Mucosa of gallbladder (tissue), 1 donor: ENCODE measurements around the gene SPRED2. TPM values are rescaled to one million over a fixed set of nuclear protein-coding genes. Genes with fewer than 3 reads are reported as not detected.
A peak's percentile ranks its signal among the peaks of the same experiment; 100 is the strongest.

Experiments
- DNase-seq: peaks from one replicate; pipeline ENCODE4 v3.0.0-alpha.2; 2020; ENCODE audit warnings: low spot score
- total RNA-seq: library from RNA; stranded (reverse); gene quantifications from one replicate; pipeline ENCODE4 v1.2.1, GENCODE V29; 2021
- donor health status: DM: no; HTN: no; CAD: no.

SPRED2 gene
- total RNA-seq, 1 donor from 2014 or later = 34.7 TPM

- DNase-seq = no peak
Measured at GRCh38 chr2:65415091-65415490, 17.3 kb downstream of the SPRED2 start.

- DNase-seq = no peak
Measured at GRCh38 chr2:65413610-65414009, 18.8 kb downstream of the SPRED2 start.

DNA sequence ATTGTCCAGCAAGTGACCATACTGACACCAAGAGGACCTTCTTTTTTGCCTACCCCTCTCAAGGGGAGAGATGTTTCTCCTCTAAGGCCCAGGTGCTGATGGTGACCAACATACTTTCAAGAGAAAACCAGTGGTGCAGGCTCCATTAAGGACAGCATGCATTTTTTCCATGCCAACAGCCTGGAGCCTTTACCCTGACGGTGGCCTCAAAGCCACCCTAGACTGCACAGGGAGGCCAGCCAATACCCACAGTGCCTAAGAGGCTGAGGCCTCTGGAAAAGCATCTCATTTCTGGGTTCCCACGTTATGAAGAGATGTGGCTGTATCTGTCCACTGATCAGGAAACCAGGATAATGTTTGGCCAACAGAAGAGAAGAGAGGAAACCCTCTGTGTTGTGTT lies 19.3 kb downstream of the SPRED2 start:
- no peak for DNase-seq

DNA sequence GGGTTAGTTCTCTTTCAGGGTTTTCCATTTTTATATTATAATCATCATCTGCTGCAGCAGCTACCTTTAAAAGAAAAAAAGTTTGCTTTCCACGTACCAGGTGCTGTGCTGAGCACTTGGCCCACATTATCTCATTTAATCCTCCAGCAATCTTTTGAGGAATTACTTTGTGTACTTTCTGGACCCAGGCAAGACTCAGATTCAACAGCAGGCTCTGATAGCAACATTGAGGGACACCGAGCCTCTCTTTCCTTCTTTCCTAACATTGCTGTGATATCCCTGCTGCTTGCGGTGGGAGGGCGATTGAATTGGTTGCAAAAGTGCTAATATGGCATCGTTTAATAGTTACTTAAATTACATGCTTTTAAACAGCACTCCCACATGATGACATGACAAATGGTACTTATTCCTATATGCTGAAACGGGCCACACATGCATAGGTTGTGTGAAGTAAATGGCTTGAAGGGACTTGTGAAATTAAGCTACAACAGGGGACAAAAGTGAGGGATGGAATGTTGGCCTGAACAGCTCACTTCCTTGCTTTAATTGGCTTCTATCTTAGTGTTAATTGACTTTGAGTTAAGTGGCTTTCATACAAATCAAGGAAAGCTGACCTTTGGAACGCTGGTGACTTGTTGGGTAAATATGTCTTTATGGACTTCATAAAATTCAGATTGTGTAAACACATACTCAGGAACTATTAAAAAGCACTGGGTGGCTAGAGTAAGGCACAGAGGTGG lies 21.2 kb downstream of the SPRED2 start:
- DNase-seq = peak; percentile 36

DNA sequence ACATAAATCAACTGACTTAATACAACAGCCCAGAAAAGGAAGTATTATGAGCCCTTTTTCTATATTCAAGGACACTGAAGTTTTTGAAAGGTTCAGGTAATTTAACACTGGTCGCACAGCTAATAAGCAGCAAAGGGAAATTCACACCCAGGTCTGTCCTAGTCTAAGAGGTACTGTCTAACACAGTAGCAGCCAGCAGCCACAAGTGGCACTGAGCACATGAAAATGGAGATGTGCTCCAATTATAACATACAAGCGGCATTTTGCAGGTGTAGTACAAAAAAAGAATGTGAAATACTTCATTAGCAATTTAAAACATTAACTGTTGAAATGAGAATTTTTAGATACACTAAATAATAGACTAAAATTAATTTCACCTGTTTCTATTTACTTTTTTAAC lies 23.4 kb downstream of the SPRED2 start:
- DNase-seq = no peak

- no peak for DNase-seq
Measured at GRCh38 chr2:65407240-65407639, 25.2 kb downstream of the SPRED2 start.

DNA sequence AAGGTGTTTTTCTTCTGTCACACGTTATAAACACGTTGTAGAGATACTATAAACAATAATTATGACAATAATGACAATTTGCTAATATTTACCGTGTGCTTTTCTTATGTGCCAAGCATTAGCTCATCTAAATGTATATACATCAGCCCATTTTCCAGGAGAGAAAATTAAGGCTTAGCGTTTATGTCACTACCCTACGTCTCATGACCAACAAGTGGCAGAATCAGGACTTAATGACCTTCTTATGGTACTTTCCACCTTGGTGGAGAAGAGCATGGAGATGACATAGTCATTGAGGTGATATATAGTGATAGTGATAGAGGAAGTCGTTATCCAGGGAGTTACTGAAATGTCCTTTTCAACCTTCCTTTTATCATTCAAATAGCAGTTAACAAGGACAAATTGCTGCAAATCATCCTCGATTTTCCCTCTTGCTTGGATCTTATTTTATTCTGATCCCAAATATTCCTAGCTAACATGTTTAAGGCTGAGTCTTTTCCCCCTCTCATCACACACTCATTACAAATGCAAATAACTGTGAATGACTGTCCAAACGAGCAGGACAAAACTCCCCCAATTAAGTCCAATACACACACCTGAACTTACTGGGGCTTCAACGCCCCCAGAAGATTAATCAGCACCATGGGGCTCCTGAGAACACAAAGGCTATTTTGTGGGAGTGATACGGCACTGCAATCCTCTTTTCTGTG lies 27.3 kb downstream of the SPRED2 start:
- no peak for DNase-seq

- DNase-seq = no peak
Measured at GRCh38 chr2:65403529-65403915, 28.9 kb downstream of the SPRED2 start.

DNA sequence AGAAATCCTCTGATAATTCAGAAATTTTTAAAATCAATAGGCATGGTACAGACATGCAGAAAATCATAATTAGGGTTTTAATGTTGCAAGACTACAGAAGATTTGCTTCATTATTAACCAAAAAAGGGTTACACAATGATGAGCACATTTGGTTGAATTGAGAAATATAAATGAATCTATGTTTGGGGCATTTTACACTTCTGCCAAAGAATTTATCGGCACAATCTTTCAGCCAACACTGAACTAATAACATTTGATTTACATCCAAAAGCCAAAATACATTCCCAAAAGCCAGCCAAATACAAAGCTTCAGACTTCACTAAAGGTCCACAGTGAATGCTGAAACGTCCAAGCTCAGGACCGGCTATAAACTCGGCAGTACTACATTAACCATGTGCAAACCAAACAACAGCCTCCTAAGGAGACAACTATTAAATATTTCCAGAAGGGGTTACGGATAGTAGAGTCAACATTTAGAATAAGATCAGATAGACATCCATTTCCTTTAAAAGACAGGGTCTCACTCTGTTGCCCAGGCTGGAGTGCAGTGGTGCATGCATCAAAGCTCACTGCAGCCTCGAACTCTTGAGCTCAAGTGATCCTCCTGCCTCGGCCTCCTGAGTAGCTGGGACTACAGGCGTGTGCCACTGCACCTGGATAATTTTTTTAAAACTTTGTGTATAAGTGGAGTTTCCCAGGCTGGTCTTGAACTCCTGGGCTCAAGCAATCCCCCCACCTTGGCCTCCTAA lies 29.4 kb downstream of the SPRED2 start:
- no peak for DNase-seq

DNA sequence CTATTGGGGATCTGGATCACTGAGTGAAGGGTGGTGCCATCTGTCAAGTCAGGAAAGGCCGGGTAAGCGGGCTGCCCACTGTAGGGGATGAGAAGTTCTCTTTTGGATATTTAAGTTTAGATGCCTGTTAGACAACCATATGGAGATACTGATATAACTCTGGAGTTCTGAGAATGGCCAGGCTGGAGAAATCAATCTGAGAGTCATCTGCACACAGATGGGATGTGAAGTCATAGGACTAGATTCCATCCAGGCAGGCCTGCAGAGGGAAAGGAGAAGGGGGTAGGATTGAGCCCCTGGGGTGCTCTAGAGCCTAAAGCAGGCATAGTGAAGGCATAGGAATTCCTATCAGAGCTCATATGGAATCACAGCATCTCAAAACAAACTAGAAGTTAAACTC lies 30.1 kb downstream of the SPRED2 start:
- no peak for DNase-seq

- DNase-seq = no peak
Measured at GRCh38 chr2:65397122-65397521, 35.3 kb downstream of the SPRED2 start.

GRCh38 chr2:65396348-65397026 lies 35.9 kb downstream of the SPRED2 start:
- DNase-seq = no peak

DNA sequence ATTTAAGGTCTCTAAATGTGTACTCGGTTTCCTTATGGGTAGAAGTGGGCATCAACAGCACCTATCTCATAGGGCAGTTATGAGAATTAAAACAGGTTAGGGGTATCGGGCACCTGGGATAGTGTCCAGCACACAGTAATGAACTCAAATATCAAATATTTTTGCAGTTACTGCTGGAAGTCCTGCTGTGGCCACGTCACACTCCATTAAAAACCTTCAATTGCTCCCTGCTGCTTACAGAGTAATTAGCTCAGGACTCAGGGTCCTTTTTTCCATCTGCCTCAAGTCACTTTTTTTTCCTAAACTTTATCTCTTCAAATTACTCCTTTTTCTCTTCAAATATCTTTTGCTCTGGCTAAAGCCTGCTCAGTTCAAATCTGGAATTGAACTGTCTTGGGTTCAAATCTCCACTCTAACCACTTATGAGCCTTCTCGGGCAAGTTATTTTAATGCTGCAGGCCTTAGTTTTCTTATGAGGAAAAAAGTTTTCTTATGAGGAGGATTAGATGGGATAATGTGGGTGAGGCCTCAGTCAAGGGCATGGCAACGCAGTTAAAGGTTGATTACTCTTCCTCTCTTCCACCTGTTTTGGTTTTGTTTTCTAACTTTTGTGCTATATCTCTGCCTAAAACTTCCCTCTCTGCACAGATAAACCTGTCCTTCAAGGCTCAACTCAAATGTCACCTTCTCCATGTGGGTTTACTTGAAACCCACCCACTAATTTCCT lies 36.6 kb downstream of the SPRED2 start:
- DNase-seq = no peak

GRCh38 chr2:65393743-65394422 lies 38.5 kb downstream of the SPRED2 start:
- no peak for DNase-seq

DNA sequence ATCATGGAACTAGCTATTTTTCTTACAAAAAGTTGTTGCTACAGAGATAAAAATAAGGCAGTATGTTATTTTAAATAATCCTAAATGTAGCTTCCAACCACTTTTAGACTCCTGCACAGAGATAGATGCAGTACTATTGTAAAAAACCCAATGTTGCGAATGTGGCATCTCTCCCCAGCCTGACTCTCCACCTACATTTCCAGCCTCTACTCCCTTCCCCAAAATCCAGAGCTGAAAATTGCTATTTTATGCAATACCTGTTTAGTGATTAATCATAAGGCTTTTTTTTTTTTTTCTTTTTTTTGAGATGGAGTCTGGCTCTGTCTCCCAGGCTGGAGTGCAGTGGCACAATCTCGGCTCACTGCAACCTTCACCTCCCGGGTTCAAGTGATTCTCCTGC lies 39.4 kb downstream of the SPRED2 start:
- DNase-seq = no peak

DNA sequence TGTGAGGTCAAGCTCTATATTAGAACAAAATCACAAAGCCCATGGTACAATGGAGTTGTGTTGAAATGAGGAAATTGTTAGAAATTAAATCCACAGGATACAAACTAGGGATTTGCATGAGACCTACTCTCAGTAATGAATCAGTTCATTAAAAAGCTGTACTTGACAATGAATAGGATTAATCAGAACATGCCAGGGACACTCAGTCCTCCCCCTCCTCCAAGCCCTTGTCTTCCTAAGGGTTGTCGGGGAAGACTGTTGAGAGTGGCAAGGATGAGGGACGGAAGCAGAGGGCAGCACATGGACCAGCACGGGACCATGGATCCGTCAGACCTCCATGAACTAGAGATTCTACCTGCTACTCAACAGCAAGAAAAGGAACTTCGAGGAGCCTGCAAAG lies 39.8 kb downstream of the SPRED2 start:
- DNase-seq = no peak

GRCh38 chr2:65390134-65390533 lies 42.3 kb downstream of the SPRED2 start:
- DNase-seq = no peak

- DNase-seq = no peak
Measured at GRCh38 chr2:65389476-65389875, 42.9 kb downstream of the SPRED2 start.

DNA sequence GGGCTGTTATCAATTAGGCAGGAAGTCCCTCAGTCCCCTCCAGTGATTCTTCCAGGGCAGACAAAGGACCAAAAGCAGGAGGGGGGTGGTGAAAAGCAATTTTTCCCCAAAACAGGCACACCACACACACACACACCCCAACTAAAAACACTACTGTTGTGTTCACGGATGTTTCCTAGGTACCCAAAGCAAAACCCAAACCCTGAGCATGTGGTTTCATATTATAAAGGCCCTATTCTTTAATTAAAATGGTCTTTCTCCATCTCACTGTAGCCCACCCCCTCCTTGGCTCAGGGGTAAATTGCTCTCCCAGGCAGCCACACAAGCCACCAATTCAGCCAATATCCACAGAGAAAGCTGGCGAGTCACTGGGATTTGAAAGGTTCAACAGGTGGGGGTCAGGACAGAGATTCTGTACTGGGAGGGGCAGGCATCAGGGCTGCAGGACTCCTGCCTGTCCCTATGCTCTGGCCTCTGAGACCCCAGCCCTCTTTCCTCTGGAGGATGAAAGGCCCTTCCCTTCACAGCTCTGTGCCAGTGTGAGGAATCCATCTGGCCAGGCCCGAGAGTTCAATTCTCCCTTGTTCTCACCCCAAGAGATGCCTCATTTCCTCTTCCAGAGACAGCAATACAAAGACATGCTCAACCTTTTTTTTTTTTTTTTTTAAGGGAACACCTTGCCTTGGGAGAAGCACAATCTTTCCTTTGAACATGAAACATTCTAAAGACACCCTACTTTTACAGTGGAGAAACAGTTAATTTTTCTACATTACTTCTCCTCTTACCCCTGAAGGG lies 43.6 kb downstream of the SPRED2 start:
- DNase-seq = no peak

GRCh38 chr2:65388051-65388531 lies 44.3 kb downstream of the SPRED2 start:
- DNase-seq = no peak
